Measurements from ENCODE around the gene CD300LG.
"Not testable (repeated sequence)": the region's sequence is repeated elsewhere in the genome, so short reads cannot be mapped to it uniquely, and the experiment has no call there.

CD300LG gene

DNA sequence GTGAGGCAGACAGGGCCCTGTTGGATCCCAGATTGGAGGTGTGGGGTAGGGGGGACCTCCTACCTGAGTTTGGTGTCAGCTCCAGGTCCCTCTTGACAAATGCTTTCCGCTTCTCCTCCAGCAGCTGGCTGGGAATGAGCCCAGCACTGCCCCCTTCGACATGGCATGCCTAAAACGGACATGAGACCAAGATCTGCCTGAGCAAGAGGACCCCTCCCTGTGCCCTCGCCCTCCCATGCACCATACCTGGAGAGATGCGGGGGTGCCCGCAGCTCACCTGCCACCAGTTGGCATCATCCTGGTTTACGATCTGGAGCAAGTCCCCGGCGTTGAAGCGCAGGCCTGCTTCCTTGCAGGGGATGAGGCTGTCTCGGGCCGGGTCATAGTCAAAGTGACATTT, 34.2 kb downstream of the CD300LG start:
- no peak for DNase-seq

GRCh38 chr17:43881758-43882505, 35.0 kb downstream of the CD300LG start:
- no peak for DNase-seq

- no peak for DNase-seq
Measured at GRCh38 chr17:43882761-43883415, 35.9 kb downstream of the CD300LG start.

DNA sequence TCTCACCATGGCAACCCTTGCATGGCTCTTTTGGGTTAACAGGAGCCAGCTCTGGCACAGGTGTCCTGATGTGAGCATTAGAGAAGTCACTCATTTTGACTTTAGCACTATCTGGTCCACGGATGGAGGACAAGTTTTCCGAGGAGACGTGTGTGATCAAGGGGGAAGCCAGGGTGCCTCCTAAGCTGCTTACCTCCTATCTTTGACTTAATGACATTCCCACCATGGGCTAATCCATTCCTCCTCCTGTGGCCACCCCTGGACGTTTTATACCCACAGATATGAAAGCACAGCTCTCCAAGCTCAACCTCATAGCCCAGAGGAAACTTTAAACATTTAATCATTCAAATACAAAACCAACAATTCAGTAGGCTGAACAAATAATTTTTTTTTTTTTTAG, 41.6 kb downstream of the CD300LG start:
- no peak for DNase-seq

DNA sequence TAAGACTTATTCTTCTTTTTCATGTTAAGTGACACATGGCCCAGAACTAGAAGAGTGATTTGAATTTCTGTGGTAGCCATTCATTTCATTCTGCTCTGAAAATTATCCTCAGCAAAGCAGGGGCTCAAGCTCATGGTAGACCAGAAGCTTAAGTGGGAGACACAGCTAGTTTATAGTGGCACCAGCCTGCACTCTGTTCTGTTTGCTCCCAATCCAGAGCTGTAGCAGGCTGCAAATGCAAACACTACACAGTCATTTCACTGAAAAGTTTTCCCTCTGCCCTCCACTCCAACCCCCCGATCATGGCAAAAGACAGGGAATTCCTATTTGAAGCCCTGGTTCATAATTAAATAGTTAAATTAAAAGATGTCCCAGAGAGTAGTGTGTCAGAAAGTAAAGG, 43.3 kb downstream of the CD300LG start:
- DNase-seq: no peak

DNA sequence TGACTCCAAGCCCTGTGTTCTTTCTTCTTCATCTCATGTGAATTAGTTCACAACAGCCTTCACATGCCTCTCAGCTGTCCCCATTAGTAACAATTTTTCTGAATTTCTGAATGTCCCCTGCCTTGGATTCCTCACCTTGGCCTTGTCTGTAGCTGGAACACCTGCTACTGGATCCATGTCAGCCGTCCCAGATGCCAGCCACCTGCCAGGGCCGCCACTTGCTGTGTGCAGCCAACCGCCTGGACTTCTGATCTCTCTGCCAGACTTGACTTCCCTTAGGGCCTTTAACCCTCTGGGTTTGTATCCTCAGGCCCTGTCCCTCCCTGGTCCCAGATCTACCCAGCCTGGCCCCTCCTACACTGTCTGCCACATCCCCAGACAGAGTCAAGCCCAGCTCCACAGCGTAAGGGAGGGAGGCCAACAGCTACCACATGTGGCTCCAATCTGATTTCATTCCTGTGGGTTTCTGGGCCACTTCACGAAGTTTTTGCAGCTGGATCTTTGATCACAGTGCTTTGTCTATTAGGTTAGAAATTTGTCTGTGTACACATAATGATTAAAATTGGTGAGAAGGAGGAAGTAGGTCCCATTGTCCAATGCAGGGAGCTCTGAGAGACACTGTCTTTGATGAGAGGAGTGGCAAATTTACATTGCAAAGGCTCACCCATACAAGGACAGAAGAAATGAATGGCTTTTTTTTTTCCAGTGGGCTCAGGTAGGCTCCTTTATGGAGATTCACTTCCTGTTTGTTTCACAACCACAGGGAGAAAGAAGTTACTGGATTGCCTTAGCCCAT, 45.1 kb downstream of the CD300LG start:
- no peak for DNase-seq

GRCh38 chr17:43892647-43892952, 45.6 kb downstream of the CD300LG start:
- DNase-seq: no peak

GRCh38 chr17:43894494-43894893, 47.5 kb downstream of the CD300LG start:
- not testable (repeated sequence) for DNase-seq

- DNase-seq: no peak
Measured at GRCh38 chr17:43897831-43898230, 50.9 kb downstream of the CD300LG start.

- DNase-seq: no peak
Measured at GRCh38 chr17:43898446-43898845, 51.5 kb downstream of the CD300LG start.

DNA sequence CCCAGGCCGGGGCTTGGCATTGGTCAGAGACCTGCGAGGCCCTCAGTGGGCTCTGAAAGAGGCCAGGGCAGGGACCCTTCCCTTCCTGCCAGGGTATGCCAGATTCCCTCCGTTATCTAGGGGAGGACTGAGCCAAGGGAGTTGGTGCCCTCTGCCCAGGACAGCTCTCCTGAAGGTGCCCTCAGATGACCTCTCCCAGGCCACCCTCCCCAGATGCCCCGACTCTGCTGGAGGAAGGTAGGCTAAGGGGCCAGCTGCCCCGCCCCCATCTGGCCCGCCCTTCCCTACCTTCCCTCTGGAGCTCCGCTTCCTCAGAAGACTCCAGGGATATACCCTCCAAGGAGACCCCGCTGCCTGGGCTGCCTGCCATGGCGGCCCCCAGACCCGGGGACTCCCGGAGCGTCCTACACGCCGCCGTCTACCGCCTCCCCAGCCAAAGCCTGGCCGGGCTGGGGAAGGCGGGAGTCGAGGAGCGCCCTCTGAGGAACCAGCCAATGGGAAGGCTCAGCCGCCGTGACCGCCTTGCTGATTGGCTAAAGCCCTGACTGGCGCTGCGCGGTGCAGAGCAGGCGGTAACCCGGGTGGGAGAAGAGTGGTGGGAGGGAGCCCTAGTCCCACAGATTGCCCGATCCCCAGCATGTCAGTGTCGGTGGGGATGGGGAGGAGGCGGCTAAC, 53.3 kb downstream of the CD300LG start:
- peak; percentile 87 to 91 for DNase-seq

DNA sequence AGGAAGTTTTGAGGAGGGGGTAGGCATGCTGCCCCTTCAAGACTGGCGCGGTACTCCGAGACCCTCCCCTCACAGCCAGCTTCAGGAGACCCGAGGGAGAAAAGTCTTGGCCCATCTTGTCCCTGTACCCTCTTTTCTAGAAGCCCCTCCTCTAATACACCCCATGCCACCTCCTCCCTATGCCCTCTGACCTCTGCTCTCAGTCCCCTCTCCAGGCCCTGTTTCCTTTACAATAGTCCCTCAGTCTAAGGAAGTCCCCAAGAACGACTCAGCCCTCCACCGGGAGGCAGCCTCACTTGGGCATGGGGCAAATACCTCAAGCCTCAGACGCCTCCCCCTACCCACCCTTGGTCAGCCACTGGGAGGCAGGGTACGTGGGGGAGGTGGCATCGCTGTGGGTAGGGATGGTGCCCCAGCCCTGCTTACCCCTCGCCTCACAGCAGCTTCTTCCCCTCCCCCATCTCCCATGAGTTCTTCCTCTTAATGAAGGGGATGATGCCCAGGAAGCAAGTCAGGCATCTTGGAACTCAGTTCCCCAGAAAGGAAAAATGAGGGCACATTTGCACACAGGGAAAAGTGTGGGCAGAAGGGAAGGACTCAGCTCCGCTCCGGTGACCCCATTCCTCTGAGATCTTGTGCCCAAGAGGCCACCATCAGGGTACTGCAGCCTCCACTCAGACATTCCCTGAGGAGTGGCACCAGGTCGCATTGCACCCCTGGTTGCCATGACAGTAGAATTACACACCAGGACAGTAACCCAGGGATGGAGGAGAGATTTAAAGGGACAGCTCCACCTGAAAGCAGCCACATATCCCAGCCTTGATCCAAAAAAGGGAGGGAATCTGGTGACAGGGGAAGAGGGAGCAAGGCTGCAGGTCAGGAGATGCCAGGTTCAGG, 54.1 kb downstream of the CD300LG start:
- no peak for DNase-seq

DNA sequence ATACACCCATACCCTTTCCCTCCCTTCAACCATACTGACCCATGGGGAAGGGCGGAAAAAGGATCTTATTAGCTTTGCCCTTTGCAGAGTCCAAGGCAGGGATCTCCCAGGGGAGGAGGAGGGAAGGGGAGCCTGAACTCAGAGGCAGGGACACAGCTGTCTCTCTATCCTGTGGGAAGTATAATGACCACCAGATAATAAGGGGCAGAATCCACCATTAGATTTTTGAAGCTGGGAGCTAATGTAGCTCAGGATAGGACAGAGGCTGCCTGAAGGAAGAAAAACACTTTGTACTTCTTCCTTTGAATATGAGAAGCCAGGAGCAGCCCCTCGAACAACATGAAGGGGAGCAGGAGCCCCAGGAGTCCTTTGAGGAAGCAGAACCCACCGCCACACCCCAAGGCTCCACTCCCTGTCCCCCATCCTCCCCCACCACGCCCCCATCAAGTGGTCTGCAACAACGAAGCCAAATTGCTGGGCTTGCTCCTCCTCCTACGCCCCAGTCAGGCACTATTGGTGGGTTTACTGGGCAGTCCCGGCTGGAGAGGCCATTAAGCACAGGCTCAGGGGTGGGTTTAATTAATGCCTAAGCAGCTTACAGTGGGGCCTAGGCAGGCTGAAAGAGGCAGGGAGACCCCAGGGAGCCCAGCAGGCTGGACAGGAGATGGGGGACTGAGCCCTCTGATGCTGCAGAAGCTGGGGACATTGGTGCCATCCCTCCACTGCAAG, 55.0 kb downstream of the CD300LG start:
- no peak for DNase-seq

GRCh38 chr17:43905400-43905984, 58.5 kb downstream of the CD300LG start:
- DNase-seq: no peak

DNA sequence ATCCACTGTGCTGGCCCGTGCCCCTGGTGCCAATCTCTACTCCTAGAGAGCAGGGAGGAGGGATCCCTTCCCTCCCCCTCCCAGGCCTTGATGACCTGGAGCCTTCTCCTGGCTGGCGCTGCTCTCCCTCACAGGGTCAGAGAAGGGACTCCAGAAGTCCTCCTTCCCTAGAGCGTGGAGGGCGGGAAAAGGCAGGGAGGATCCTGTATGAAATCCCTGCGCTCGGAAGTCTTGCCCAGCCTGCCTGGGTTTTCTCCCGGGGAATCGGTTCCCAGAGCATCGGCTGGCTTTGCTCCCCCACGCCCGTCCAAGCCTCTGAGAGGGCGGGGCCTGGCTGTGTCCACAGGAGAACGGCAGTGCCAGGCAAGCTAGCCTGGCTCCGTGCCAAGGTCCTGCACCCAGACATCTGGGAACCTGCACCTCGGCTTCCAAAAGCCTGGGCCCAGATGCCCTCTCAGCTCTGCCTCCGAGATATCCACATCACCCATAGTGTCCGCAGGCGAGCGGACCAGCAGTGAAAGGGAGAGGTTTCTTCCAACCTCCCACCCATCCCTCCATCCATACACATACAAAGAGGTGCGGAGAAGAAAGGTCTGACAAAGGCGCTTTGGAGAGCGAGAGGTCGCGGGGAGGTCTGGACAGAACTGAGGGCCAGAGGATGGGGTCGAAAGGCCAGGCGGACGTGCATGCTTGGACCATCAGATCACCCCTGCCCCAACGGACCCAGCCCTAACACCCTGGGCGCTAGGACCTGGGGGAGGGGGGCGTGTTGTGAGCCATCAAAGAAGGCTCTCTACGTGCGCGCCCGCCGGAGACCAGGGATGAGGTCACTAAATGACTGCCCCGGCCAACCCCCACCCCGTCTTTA, 59.2 kb downstream of the CD300LG start:
- DNase-seq: peak; percentile 53

GRCh38 chr17:43906951-43907424, 60.0 kb downstream of the CD300LG start:
- no peak for DNase-seq

DNA sequence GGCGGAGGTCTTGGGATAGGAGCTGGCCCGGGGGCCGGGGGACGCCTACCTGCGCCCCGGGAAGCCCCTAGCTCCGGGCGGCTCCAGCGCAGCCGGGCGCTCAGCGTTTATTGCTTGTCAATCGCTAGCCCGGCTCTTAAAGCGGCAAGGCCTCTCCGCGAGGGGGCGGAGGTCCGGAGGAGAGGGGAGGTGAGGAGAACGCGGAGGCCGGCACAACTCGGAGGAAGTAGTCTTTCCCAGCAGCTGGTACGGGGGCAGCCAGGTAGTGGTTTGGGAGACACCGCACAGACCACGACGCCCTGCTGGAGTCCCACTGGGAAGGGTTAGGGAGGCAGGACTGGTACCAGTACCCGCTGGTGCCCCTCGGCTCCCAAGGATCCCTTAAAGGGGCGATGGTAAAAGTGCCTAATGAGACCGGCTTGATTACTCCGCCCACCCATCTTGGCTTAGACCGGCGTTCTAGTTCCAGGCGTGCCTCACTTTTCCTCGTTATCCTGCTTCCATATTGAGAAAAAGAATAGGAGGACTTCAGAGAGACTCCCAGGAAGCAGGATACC, 60.5 kb downstream of the CD300LG start, which contains the start of gene MPP2:
Gene MPP2, minus strand, starts transcription at position 112 of the 557 bp plus-strand sequence. CDS start 3,076 bp downstream, outside the sequence.
- peak; percentile 74 to 77 for DNase-seq

- peak; percentile 62 to 68 for DNase-seq
Measured at GRCh38 chr17:43907998-43908721, 61.2 kb downstream of the CD300LG start.

All from activated T-cell treated with anti-CD3 and anti-CD28 coated beads, Interleukin-2, amount 50 U/mL, for 48 hours (primary cell).